Ishikawa (cell line): Measurements from ENCODE around the gene FAM81B.

ENCODE experiments used
- CEBPB ChIP-seq: IDR thresholded peaks from 2 replicates; pipeline ENCODE4 v1.6.1; 2012
- CREB1 ChIP-seq: IDR thresholded peaks from 2 replicates; pipeline ENCODE4 v1.6.1; 2012; ENCODE audit warnings: low read depth
- EP300 ChIP-seq: IDR thresholded peaks from 2 replicates; pipeline ENCODE4 v1.6.1; 2012; ENCODE audit warnings: borderline replicate concordance
- RAD21 ChIP-seq: IDR thresholded peaks from 2 replicates; pipeline ENCODE4 v1.6.1; 2012; ENCODE audit warnings: low read depth
- TAF1 ChIP-seq: IDR thresholded peaks from 2 replicates; pipeline ENCODE4 v1.6.1; 2012; ENCODE audit warnings: low read depth, mild to moderate bottlenecking
- TCF12 ChIP-seq: IDR thresholded peaks from 2 replicates; pipeline ENCODE4 v1.6.1; 2012; ENCODE audit warnings: low read depth
- TEAD4 ChIP-seq: IDR thresholded peaks from 2 replicates; pipeline ENCODE4 v1.6.1; 2012
- TF ChIP-seq, protein P1 (sequence below): IDR thresholded peaks from 2 replicates; pipeline ENCODE4 v1.6.1; 2012; ENCODE audit warnings: low read depth, mild to moderate bottlenecking

- TF ChIP-seq TAF1: no peak
- TF ChIP-seq EP300: no peak
- no peak for TF ChIP-seq TEAD4
- TF ChIP-seq CEBPB: no peak
- no peak for TF ChIP-seq RAD21
- TF ChIP-seq, protein P1, sequence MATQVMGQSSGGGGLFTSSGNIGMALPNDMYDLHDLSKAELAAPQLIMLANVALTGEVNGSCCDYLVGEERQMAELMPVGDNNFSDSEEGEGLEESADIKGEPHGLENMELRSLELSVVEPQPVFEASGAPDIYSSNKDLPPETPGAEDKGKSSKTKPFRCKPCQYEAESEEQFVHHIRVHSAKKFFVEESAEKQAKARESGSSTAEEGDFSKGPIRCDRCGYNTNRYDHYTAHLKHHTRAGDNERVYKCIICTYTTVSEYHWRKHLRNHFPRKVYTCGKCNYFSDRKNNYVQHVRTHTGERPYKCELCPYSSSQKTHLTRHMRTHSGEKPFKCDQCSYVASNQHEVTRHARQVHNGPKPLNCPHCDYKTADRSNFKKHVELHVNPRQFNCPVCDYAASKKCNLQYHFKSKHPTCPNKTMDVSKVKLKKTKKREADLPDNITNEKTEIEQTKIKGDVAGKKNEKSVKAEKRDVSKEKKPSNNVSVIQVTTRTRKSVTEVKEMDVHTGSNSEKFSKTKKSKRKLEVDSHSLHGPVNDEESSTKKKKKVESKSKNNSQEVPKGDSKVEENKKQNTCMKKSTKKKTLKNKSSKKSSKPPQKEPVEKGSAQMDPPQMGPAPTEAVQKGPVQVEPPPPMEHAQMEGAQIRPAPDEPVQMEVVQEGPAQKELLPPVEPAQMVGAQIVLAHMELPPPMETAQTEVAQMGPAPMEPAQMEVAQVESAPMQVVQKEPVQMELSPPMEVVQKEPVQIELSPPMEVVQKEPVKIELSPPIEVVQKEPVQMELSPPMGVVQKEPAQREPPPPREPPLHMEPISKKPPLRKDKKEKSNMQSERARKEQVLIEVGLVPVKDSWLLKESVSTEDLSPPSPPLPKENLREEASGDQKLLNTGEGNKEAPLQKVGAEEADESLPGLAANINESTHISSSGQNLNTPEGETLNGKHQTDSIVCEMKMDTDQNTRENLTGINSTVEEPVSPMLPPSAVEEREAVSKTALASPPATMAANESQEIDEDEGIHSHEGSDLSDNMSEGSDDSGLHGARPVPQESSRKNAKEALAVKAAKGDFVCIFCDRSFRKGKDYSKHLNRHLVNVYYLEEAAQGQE: no peak
- no peak for TF ChIP-seq CREB1
- no peak for TF ChIP-seq TCF12
Measured at GRCh38 chr5:95432779-95433178, 41.6 kb downstream of the FAM81B start.
